Ovary (tissue), 9 donors: Measurements from ENCODE around the gene EWSR1. TPM values are rescaled to one million over a fixed set of nuclear protein-coding genes. Genes with fewer than 3 reads are reported as not detected.
A peak's percentile ranks its signal among the peaks of the same experiment; 100 is the strongest.

Experiments used
- DNase-seq, 5 donors: peaks; one replicate each; pipeline ENCODE4 v3.0.0-alpha.2; 2019 to 2020
- H3K27ac ChIP-seq, 2 donors: fragments of 200-600 bp; one replicate each; pipeline versions ENCODE4 v1.5.1 to v1.8.0; 2019 to 2022
- H3K27me3 ChIP-seq: fragments of 200-600 bp; one replicate; pipeline ENCODE4 v1.8.0; 2022
- H3K36me3 ChIP-seq: fragments of 200-600 bp; sonication (generic); one replicate; pipeline ENCODE4 v1.5.1; 2019
- H3K4me1 ChIP-seq: one replicate; pipeline ENCODE4 v1.8.1; 2013; ENCODE audit warnings: mild to moderate bottlenecking, moderate library complexity; ENCODE audit not compliant: insufficient read depth
- H3K4me3 ChIP-seq: fragments of 200-600 bp; sonication (generic); one replicate; pipeline ENCODE4 v1.5.1; 2017
- H3K9me3 ChIP-seq, 2 donors: fragments of 200-600 bp in 1 of 2; sonication (generic) in 1 of 2; one replicate each; pipeline versions ENCODE4 v1.5.1 to v1.8.1; 2013 to 2019; ENCODE audit warnings: mild to moderate bottlenecking in 1 of 2, moderate library complexity in 1 of 2
- EP300 ChIP-seq: sonication (generic); formaldehyde crosslinking; IDR thresholded peaks from one replicate; pipeline ENCODE4 v1.6.1; 2017; ENCODE audit warnings: antibody characterized with exemption
- POLR2A ChIP-seq: fragments of 450-650 bp; IDR thresholded peaks from one replicate; pipeline ENCODE4 v1.6.1; 2017; ENCODE audit warnings: antibody characterized with exemption, mild to moderate bottlenecking, moderate library complexity
- whole genome bisulfite sequencing, 3 donors: extraction: QIAGEN DNeasy Blood & Tissue Kit in 1 of 3; methylation state at CpG; one replicate each; pipeline versions ENCODE4 v1.1.5 to v1.1.7; 2013 to 2017; 5-methylcytosine and 5-hydroxymethylcytosine counted together
- intact Hi-C, 4 donors: fragments of 100-400 bp; cut with DNase I; formaldehyde crosslinking; loops; one replicate each; pipeline versions ENCODE4 v1.11.0 to v1.15.1; 2022 to 2023
- polyA plus RNA-seq, 2 donors: library from polyadenylated mRNA; stranded (reverse); fragments of 200-250 nt in 1 of 2; fragments of 350-450 nt in 1 of 2; fragmentation: Illumina TruSeq in 1 of 2; extraction: RNeasy Lipid Tissue Mini Kit (QIAGEN cat#74804) in 1 of 2; gene quantifications; one replicate each; pipeline ENCODE4 v1.2.3, GENCODE V29; 2013 to 2014
- total RNA-seq, 7 donors: library from RNA; depleted of rRNA in 2 of 7; stranded (reverse); fragments of >200 nt in 2 of 7; fragmentation: NEBNext Ultra II Directional in 3 of 7; extraction: Animal tissue kit (Norgen Biotek cat#: 25700) in 3 of 7; gene quantifications; one replicate each; pipeline versions ENCODE4 v1.1.0 to v1.2.4, GENCODE V29; 2016 to 2023
- TF ChIP-seq, protein P1 (sequence below), 3 donors: fragments of 450-650 bp in 2 of 3; fragments of 200-600 bp in 1 of 3; IDR thresholded peaks; one replicate each; pipeline versions ENCODE4 v1.5.1 to v1.8.0; 2016 to 2022; ENCODE audit warnings: antibody characterized with exemption in 3 of 3, mild to moderate bottlenecking in 1 of 3
- donor health status: DM: no; HTN: no; CAD: no; lungs with moderate emphysema.
- donor health status: DM: no; HTN: no; CAD: no.
- donor health status: Bipolar disorder and iron deficiency.
- donor health status: DM: yes; HTN: yes; CAD: no.
- donor health status: DM: no; HTN: no; CAD: no.
- donor health status: DM: yes; HTN: yes; CAD: no.

The EWSR1 gene
- total and polyA plus RNA-seq, 9 donors = 127 to 191 (median 170) TPM

DNA sequence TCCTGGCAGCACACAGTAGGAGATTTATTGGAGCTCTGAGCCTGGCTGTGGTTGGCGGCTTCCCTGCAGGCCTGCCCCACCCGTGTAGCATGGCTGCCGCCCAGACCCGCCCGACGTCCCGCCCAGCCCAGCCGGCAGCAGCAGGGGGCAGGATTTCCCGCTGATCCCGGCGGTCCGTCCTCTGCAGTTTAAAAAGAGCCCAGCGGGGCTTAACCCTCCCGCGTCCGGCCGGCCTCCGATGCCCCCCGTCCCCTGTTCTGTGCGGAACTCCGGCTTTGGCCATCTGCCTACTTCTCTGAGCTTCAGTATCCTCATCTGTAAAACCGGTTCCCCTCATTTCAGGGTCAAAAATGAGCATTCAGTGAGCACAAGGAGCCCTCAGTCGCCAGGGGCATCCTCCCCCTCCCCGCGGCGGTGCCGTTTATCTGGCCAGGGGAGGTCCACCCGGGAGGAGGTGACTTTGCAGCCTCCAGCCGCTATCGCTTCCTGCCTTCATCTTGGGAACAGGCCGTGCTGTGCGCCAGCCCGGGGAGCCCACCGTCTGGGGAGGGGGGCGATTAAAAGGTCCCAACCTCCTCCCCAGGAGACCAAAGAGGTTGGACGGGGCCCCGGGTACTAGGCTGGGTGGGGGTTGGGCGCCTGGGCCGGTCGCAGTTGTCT lies 38.2 kb downstream of the EWSR1 start, which contains the start of gene GAS2L1:
TSS of gene GAS2L1 (plus strand) at position 476 of the 660 bp plus-strand sequence. CDS start 1,456 bp downstream, outside the sequence.
- H3K4me1 ChIP-seq = peaks cover 17% of the 10 kb centered on the region
- intact Hi-C loops = no loop called here
- peak within 1 kb of the TSS; percentile 46 to 75 for H3K27ac ChIP-seq

GRCh38 chr22:29306835-29307595 lies 38.9 kb downstream of the EWSR1 start:
- Histone ChIP-seq H3K4me1 (peaks cover 21% of the 10 kb centered on the region), H3K27ac (peak overlapping the region; percentile 46 to 75), H3K9me3 (no peaks in the 10 kb centered on the region), H3K27me3 (no peaks in the 10 kb centered on the region), H3K4me3 (peak overlapping the region; percentile 80), H3K36me3 (no peaks in the 10 kb centered on the region)
- no peak for TF ChIP-seq EP300
- peak; percentile 43 for TF ChIP-seq POLR2A
- TF ChIP-seq, protein P1, sequence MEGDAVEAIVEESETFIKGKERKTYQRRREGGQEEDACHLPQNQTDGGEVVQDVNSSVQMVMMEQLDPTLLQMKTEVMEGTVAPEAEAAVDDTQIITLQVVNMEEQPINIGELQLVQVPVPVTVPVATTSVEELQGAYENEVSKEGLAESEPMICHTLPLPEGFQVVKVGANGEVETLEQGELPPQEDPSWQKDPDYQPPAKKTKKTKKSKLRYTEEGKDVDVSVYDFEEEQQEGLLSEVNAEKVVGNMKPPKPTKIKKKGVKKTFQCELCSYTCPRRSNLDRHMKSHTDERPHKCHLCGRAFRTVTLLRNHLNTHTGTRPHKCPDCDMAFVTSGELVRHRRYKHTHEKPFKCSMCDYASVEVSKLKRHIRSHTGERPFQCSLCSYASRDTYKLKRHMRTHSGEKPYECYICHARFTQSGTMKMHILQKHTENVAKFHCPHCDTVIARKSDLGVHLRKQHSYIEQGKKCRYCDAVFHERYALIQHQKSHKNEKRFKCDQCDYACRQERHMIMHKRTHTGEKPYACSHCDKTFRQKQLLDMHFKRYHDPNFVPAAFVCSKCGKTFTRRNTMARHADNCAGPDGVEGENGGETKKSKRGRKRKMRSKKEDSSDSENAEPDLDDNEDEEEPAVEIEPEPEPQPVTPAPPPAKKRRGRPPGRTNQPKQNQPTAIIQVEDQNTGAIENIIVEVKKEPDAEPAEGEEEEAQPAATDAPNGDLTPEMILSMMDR (IDR thresholded peaks at IDR 0.05) = no peak
- intact Hi-C loops = no loop called here
- DNase-seq = peak; percentile 78 to 89 (median 83)
- WGBS, 3 donors = 2% methylated on average over 42 to 83 of the region's 83 CpGs

More for the DNA sequence above, 38.2 kb downstream of the EWSR1 start, which contains the start of gene GAS2L1:
- peak; percentile 78 to 90 (median 84) for DNase-seq
- Histone ChIP-seq H3K4me3 (peak within 1 kb of the TSS; percentile 80), H3K27me3 (no peaks in the 10 kb centered on the region), H3K9me3 (no peaks in the 10 kb centered on the region), H3K36me3 (no peaks in the 10 kb centered on the region)
- TF ChIP-seq POLR2A (peak; percentile 11), EP300 (no peak)
- TF ChIP-seq, protein P1 (IDR thresholded peaks at IDR 0.05) = peak; percentile 39 to 70 (median 59)
- 0 to 1% (median 1%) methylated on average over 36 to 40 of the region's 40 CpGs for WGBS, 3 donors

DNA sequence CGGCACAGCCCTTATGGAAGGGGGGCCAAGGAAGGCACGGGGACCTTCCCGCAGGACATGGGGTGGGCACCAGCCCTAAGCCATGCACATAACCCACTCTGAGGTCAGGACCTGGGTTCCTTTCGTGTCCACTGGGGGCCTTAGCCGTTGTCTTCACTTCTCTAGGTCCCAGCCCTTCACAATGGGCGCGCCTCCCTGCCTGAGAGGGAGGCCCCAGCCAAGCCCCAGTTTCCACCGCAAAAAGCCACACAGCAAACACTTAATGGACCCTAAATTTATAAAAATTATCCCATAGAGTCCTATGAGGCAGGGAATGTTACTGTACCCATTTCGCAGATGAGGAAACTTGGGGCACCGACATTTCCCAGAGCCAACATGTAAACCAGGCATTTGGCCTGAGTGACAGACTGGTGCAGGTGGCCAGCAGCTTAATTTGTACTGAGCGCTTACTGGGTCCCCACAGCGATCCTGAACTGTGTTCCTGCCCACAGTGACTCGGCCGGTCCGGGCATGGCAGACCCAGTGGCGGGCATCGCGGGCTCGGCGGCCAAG lies 39.6 kb downstream of the EWSR1 start:
- Histone ChIP-seq H3K36me3 (no peaks in the 10 kb centered on the region), H3K4me3 (peak overlapping the region; percentile 80), H3K9me3 (no peaks in the 10 kb centered on the region), H3K27me3 (no peaks in the 10 kb centered on the region), H3K4me1 (peaks cover 19% of the 10 kb centered on the region), H3K27ac (peak overlapping the region; percentile 46 to 75)
- WGBS, 3 donors = 65 to 70% (median 69%) methylated on average over 19 to 20 of the region's 20 CpGs
- intact Hi-C loops = no loop called here
- TF ChIP-seq, protein P1 (IDR thresholded peaks at IDR 0.05) = no peak
- no peak for TF ChIP-seq EP300
- TF ChIP-seq POLR2A = no peak
- DNase-seq = peak in 1 of 5 donors; percentile 37

DNA sequence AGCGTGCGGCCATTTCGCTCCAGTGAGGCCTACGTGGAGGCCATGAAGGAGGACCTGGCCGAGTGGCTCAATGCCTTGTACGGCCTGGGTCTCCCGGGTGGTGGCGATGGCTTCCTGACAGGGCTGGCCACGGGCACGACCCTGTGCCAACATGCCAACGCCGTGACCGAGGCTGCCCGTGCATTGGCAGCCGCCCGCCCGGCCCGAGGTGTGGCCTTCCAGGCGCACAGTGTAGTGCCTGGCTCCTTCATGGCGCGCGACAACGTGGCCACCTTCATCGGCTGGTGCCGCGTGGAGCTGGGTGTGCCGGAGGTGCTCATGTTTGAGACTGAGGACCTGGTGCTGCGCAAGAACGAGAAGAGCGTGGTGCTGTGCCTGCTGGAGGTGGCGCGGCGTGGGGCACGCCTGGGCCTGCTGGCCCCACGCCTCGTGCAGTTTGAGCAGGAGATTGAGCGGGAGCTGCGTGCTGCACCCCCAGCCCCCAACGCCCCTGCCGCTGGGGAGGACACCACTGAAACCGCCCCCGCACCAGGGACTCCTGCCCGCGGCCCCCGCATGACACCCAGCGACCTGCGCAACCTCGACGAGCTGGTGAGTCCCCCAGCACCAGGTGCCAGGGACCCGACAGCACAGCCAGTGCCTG lies 40.2 kb downstream of the EWSR1 start:
- peaks cover 20% of the 10 kb centered on the region for H3K4me1 ChIP-seq
- intact Hi-C loops = no loop called here
- 73% methylated on average over 49 to 50 of the region's 50 CpGs for WGBS, 3 donors
- H3K4me3 ChIP-seq = peak overlapping the region; percentile 80
- H3K36me3 ChIP-seq = no peaks in the 10 kb centered on the region
- peak overlapping the region in 1 of 2 donors; percentile 46 for H3K27ac ChIP-seq
- no peaks in the 10 kb centered on the region for H3K9me3 ChIP-seq
- H3K27me3 ChIP-seq = no peaks in the 10 kb centered on the region
- TF ChIP-seq, protein P1 (IDR thresholded peaks at IDR 0.05) = no peak
- TF ChIP-seq POLR2A = no peak
- TF ChIP-seq EP300 = no peak
- DNase-seq = peak in 2 of 5 donors; percentile 46 to 54
